HepG2 (cell line): ENCODE measurements around the gene GGPS1. TPM values are rescaled to one million over a fixed set of nuclear protein-coding genes. Genes with fewer than 3 reads are reported as not detected.
A peak's percentile ranks its signal among the peaks of the same experiment; 100 is the strongest.

ENCODE experiments used
- BRCA1 ChIP-seq: sonication (generic); formaldehyde crosslinking; IDR thresholded peaks from 2 replicates; pipeline ENCODE4 v1.4.0; 2020; ENCODE audit warnings: missing genetic modification reagents
- CTCF ChIP-seq: sonication (generic); formaldehyde crosslinking; IDR thresholded peaks from 2 replicates; pipeline ENCODE4 v1.5.0; 2020; ENCODE audit warnings: mild to moderate bottlenecking, missing genetic modification reagents, moderate library complexity
- ELK4 ChIP-seq: sonication (generic); formaldehyde crosslinking; IDR thresholded peaks from 2 replicates; pipeline ENCODE4 v1.9.0; 2021; ENCODE audit warnings: missing genetic modification reagents, borderline replicate concordance
- FLYWCH1 ChIP-seq: sonication (generic); formaldehyde crosslinking; IDR thresholded peaks from 2 replicates; pipeline ENCODE4 v1.8.1; 2023; ENCODE audit warnings: mild to moderate bottlenecking, missing genetic modification reagents
- MXD1 ChIP-seq: sonication (generic); formaldehyde crosslinking; IDR thresholded peaks from 2 replicates; pipeline ENCODE4 v1.4.0; 2020; ENCODE audit warnings: mild to moderate bottlenecking, missing genetic modification reagents
- NCOA1 ChIP-seq: sonication (generic); formaldehyde crosslinking; IDR thresholded peaks from 2 replicates; pipeline ENCODE4 v1.9.0; 2021; ENCODE audit warnings: missing genetic modification reagents
- RARA ChIP-seq: IDR thresholded peaks from 2 replicates; pipeline ENCODE4 v1.6.1; 2016; ENCODE audit warnings: missing genetic modification reagents, missing compliant biosample characterization
- SRY ChIP-seq: sonication (generic); formaldehyde crosslinking; IDR thresholded peaks from 2 replicates; pipeline ENCODE4 v1.8.0; 2022; ENCODE audit warnings: mild to moderate bottlenecking, missing genetic modification reagents
- TIGD3 ChIP-seq: sonication (generic); formaldehyde crosslinking; IDR thresholded peaks from 2 replicates; pipeline ENCODE4 v1.5.1; 2020; ENCODE audit warnings: mild to moderate bottlenecking, missing genetic modification reagents, borderline replicate concordance
- ZFP91 ChIP-seq: sonication (generic); formaldehyde crosslinking; IDR thresholded peaks from 2 replicates; pipeline ENCODE4 v1.9.0; 2022; ENCODE audit warnings: missing genetic modification reagents, mild to moderate bottlenecking, borderline replicate concordance
- ZNF639 ChIP-seq: conservative IDR thresholded peaks from 2 replicates; pipeline ENCODE4 v1.6.1; 2018; ENCODE audit warnings: missing genetic modification reagents
- ZNF781 ChIP-seq: sonication (generic); formaldehyde crosslinking; IDR thresholded peaks from 2 replicates; pipeline ENCODE4 v1.5.1; 2020; ENCODE audit warnings: borderline replicate concordance, mild to moderate bottlenecking, missing genetic modification reagents; ENCODE audit errors: not compliant biosample characterization
- ZZZ3 ChIP-seq: sonication (generic); formaldehyde crosslinking; IDR thresholded peaks from 2 replicates; pipeline ENCODE4 v1.4.0; 2020; ENCODE audit warnings: missing genetic modification reagents, mild to moderate bottlenecking, borderline replicate concordance
- polyA plus RNA-seq, 8 experiments: library from polyadenylated mRNA; depleted of rRNA in 3 of 8; stranded (reverse) in 7 of 8; unstranded in 1 of 8; fragments of >200 nt; fragmentation: Illumina TruSeq in 4 of 8; extraction: Trizol in 4 of 8; gene quantifications; 2 replicates each; pipeline versions ENCODE4 v1.2.1 to v1.2.3, GENCODE V29; 2011 to 2016; ENCODE audit warnings: low read depth in 4 of 8, missing spikeins in 1 of 8, mixed read lengths in 1 of 8; ENCODE audit not compliant: insufficient read depth in 1 of 8
- total RNA-seq, 5 experiments: library from RNA; depleted of rRNA; stranded (reverse); fragments of >200 nt; fragmentation: Illumina TruSeq; extraction: Trizol; gene quantifications; 2 replicates each; pipeline ENCODE4 v1.2.3, GENCODE V29; 2016; ENCODE audit warnings: low read depth in 1 of 5

Gene GGPS1
- total and polyA plus RNA-seq, 2 of the 13 experiments (the other 11 are each of a cell fraction or from before 2014, with no cell fraction given): 28.8 to 42.6 TPM

GRCh38 chr1:235367000-235367908 lies 38.9 kb downstream of the GGPS1 start, which contains the start of gene TBCE (continued):
- TF ChIP-seq CTCF (CRISPR knock-in tag): peak; percentile 29
- no peak for TF ChIP-seq BRCA1 (CRISPR knock-in tag)
- no peak for TF ChIP-seq ELK4
- TF ChIP-seq ZNF781: peak; percentile 93
- peak; percentile 82; the same call in 1 of the 2 replicates for TF ChIP-seq ZFP91 (CRISPR knock-in tag)
- peak; percentile 31 for TF ChIP-seq RARA (CRISPR knock-in tag)
- TF ChIP-seq ZNF639 (CRISPR knock-in tag): no peak
- no peak for TF ChIP-seq ZZZ3 (CRISPR knock-in tag)
- no peak for TF ChIP-seq SRY (CRISPR knock-in tag)
- TF ChIP-seq NCOA1 (CRISPR knock-in tag): no peak
- no peak for TF ChIP-seq FLYWCH1 (CRISPR knock-in tag)
- TF ChIP-seq MXD1 (CRISPR knock-in tag): peak; percentile 71; the same call in 1 of the 2 replicates
- 0 out of 2 replicates have a peak, but pooled peaks have one; percentile 32 for TF ChIP-seq TIGD3 (CRISPR knock-in tag)
